Mesendoderm (in vitro differentiated cells): ENCODE measurements around the gene IL20RA.

ENCODE experiments used
- DNase-seq: peaks from one replicate; pipeline ENCODE4 v3.0.0; 2013
- H2AK5ac ChIP-seq: 2 replicates; pipeline ENCODE4 v1.6.1; 2013; ENCODE audit warnings: low read length, inconsistent platforms
- H2BK120ac ChIP-seq: 2 replicates; pipeline ENCODE4 v1.6.1; 2013; ENCODE audit warnings: low read depth, mild to moderate bottlenecking, low read length, moderate library complexity, mixed read lengths
- H2BK15ac ChIP-seq: replicated peaks from 2 replicates; pipeline ENCODE4 v1.6.1; 2013; ENCODE audit warnings: low read depth, mild to moderate bottlenecking, moderate library complexity
- H2BK5ac ChIP-seq: 2 replicates; pipeline ENCODE4 v1.6.1; 2013; ENCODE audit warnings: low read length, inconsistent platforms
- H3K18ac ChIP-seq: 2 replicates; pipeline ENCODE4 v1.6.1; 2013; ENCODE audit warnings: mild to moderate bottlenecking, low read length, mixed read lengths
- H3K23ac ChIP-seq: one replicate; pipeline ENCODE4 v1.6.1; 2013; ENCODE audit warnings: low read length
- H3K27ac ChIP-seq: 2 replicates; pipeline ENCODE4 v1.5.1; 2013; ENCODE audit warnings: low read depth, mild to moderate bottlenecking, inconsistent platforms, low read length, moderate library complexity
- H3K27me3 ChIP-seq: 2 replicates; pipeline ENCODE4 v1.6.1; 2013; ENCODE audit warnings: low read length, control low read depth, mild to moderate bottlenecking, inconsistent platforms; ENCODE audit not compliant: insufficient read depth, poor library complexity
- H3K36me3 ChIP-seq: 2 replicates; pipeline ENCODE4 v1.6.1; 2013; ENCODE audit warnings: low read length, inconsistent platforms; ENCODE audit not compliant: control insufficient read depth, insufficient read depth
- H3K4ac ChIP-seq: one replicate; pipeline ENCODE4 v1.6.1; 2013; ENCODE audit warnings: low read depth, mild to moderate bottlenecking, low read length, moderate library complexity
- H3K4me1 ChIP-seq: 2 replicates; pipeline ENCODE4 v1.6.1; 2013; ENCODE audit warnings: low read depth, low read length, inconsistent platforms; ENCODE audit not compliant: control insufficient read depth
- H3K4me2 ChIP-seq: 2 replicates; pipeline ENCODE4 v1.6.1; 2013; ENCODE audit warnings: low read length
- H3K4me3 ChIP-seq: 2 replicates; pipeline ENCODE4 v1.5.1; 2013; ENCODE audit warnings: mild to moderate bottlenecking, low read length
- H3K56ac ChIP-seq: one replicate; pipeline ENCODE4 v1.6.1; 2013; ENCODE audit warnings: low read length
- H3K79me1 ChIP-seq: 2 replicates; pipeline ENCODE4 v1.6.1; 2013; ENCODE audit warnings: low read length, inconsistent platforms
- H3K79me2 ChIP-seq: 2 replicates; pipeline ENCODE4 v1.6.1; 2013; ENCODE audit warnings: mild to moderate bottlenecking, low read length; ENCODE audit not compliant: control insufficient read depth, insufficient read depth
- H3K9ac ChIP-seq: 2 replicates; pipeline ENCODE4 v1.6.1; 2013; ENCODE audit warnings: low read length, inconsistent platforms
- H4K5ac ChIP-seq: one replicate; pipeline ENCODE4 v1.6.1; 2013; ENCODE audit warnings: low read length
- H4K8ac ChIP-seq: one replicate; pipeline ENCODE4 v1.6.1; 2013; ENCODE audit warnings: low read depth, mild to moderate bottlenecking, control low read depth, low read length, moderate library complexity
- WGBS: extraction: QIAGEN DNeasy Blood & Tissue Kit; methylation state at CpG from one replicate; pipeline ENCODE4 v1.1.7; 2013; ENCODE audit warnings: low lambda C conversion rate, missing lambda C conversion rate; ENCODE audit not compliant: insufficient coverage; ENCODE audit errors: extremely low coverage; 5-methylcytosine and 5-hydroxymethylcytosine counted together

IL20RA gene

DNA sequence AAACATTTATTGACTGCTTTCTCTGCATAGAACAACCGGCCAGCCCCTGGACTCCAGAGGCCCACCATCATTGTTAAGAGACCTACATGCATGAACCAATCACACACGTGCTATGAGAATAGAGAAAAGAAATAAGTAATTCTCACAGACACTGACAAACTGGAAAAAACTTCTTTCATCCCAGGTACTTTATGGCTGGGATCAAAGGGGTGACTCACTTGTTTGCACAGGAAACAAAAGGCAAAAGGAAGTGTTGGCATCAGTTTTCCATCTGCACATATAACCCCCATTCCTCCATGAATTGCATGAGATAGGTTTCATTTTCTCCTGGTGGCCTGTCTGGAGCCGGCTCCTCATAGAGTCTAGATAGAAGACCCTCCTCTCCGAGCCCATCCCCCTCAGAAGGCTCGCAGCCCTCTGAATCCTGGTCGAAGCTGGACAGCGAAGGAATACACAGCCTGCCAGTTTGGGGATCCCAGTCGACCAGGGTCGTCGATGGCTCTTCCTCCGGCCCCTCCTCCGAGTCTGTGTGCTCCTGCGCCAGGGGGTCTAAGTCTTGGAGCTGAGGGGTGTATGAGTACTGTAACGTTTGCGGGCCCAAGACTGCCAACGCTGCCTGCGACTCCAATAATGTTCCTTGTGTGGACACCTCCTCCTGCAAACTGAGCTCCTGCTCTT is 43.3 kb downstream of the IL20RA start:
- H3K4me3 ChIP-seq = no peak overlapping the region
- H3K4me2 ChIP-seq = no peak overlapping the region
- peak; percentile 26 for DNase-seq
- no peak overlapping the region for H3K4ac ChIP-seq
- H4K8ac ChIP-seq = no peak overlapping the region
- H3K23ac ChIP-seq = no peak overlapping the region
- H3K27me3 ChIP-seq = no peaks in the 10 kb centered on the region
- H4K5ac ChIP-seq = no peak overlapping the region
- H3K4me1 ChIP-seq = peaks cover 3% of the 10 kb centered on the region
- no CpG with 5 or more reads among the region's 17 CpGs for WGBS
- H3K79me1 ChIP-seq = no peaks in the 10 kb centered on the region
- no peak overlapping the region for H2BK15ac ChIP-seq
- no peak overlapping the region for H3K18ac ChIP-seq
- no peaks in the 10 kb centered on the region for H3K79me2 ChIP-seq
- H2BK120ac ChIP-seq = no peak overlapping the region
- H2BK5ac ChIP-seq = no peak overlapping the region
- no peaks in the 10 kb centered on the region for H3K36me3 ChIP-seq
- H3K56ac ChIP-seq = peak overlapping the region; percentile 29
- H3K27ac ChIP-seq = no peak overlapping the region
- H3K9ac ChIP-seq = no peak overlapping the region
- H2AK5ac ChIP-seq = no peak overlapping the region

DNA sequence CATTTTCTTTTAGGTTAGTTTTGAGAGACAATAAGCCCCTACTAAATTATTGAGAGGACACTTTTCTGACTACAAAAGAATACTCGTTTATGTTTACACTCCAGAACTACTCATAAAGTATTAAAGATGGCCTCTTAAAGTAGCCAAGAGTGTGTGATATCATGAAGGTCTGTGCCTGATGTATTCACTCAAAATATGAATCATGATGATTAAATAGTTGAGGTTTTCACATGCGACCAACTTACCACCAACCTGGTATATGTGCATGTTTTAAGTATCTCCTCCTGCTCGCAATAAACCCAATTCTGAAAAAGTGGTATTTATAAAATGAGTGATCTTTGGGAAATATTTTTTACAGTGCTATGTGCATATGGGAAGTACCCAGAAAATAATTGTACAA is 43.9 kb downstream of the IL20RA start:
- no peak overlapping the region for H3K18ac ChIP-seq
- H3K36me3 ChIP-seq = no peaks in the 10 kb centered on the region
- no peak overlapping the region for H3K23ac ChIP-seq
- no peak overlapping the region for H2AK5ac ChIP-seq
- no peak overlapping the region for H3K27ac ChIP-seq
- no peak overlapping the region for H3K4ac ChIP-seq
- no peak overlapping the region for H4K8ac ChIP-seq
- no peak overlapping the region for H2BK120ac ChIP-seq
- H2BK15ac ChIP-seq = no peak overlapping the region
- H4K5ac ChIP-seq = no peak overlapping the region
- no CpG with 5 or more reads among the region's 3 CpGs for WGBS
- peaks cover 3% of the 10 kb centered on the region for H3K4me1 ChIP-seq
- H2BK5ac ChIP-seq = no peak overlapping the region
- no peak for DNase-seq
- H3K4me2 ChIP-seq = no peak overlapping the region
- H3K56ac ChIP-seq = no peak overlapping the region
- H3K9ac ChIP-seq = no peak overlapping the region
- H3K4me3 ChIP-seq = no peak overlapping the region
- no peaks in the 10 kb centered on the region for H3K79me1 ChIP-seq
- H3K27me3 ChIP-seq = no peaks in the 10 kb centered on the region
- H3K79me2 ChIP-seq = no peaks in the 10 kb centered on the region

DNA sequence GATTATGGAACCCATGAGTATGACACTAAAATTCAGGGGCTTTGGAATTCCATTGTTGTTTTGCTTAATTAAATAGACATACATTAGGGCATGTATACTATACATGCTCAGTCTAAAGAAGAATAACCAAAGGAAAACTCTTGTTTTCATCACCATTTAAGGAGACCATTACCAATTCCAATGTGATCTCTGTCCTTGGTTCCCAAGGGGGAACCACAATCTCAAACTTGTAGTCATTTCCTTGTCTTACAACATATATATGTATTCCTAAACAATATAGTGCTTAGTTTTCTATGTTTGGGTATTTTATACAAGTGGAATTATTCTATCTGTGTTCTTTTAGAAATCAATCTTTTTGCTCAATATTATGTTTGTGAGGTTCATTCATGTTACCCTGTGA is 49.2 kb downstream of the IL20RA start:
- Histone ChIP-seq H2BK120ac (no peak overlapping the region), H3K4ac (no peak overlapping the region), H3K4me1 (peaks cover 4% of the 10 kb centered on the region), H3K79me1 (no peaks in the 10 kb centered on the region), H2BK5ac (no peak overlapping the region), H3K27me3 (no peaks in the 10 kb centered on the region), H3K27ac (no peak overlapping the region), H2AK5ac (no peak overlapping the region), H3K23ac (no peak overlapping the region), H2BK15ac (no peak overlapping the region), H3K4me2 (no peak overlapping the region), H3K79me2 (no peaks in the 10 kb centered on the region), H3K36me3 (no peaks in the 10 kb centered on the region), H3K56ac (no peak overlapping the region), H3K18ac (no peak overlapping the region), H4K8ac (no peak overlapping the region), H3K4me3 (no peak overlapping the region), H3K9ac (no peak overlapping the region), H4K5ac (no peak overlapping the region)
- DNase-seq = no peak

DNA sequence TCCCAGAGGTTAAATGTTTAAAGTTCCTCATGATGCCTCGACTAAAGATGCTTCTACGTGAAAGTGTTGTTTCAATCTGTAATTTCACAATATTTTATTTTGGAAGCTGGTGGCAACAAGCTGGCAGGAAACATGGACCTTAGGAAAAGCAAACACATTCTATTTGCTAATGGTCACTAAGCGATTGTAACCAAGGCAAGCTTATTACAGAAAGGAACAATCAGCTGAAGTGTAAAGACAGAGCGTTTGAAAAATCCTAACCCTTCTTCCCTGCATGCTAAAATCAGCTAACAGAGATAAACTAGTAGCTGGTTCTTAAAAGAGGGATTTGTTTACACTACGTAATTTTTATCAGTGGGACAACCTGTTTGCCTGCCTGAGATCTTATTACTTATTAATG is 50.0 kb downstream of the IL20RA start:
- Histone ChIP-seq H4K8ac (no peak overlapping the region), H3K4me3 (no peak overlapping the region), H3K4me2 (no peak overlapping the region), H3K56ac (no peak overlapping the region), H2AK5ac (no peak overlapping the region), H3K27me3 (no peaks in the 10 kb centered on the region), H2BK120ac (no peak overlapping the region), H3K36me3 (no peaks in the 10 kb centered on the region), H3K23ac (no peak overlapping the region), H3K18ac (no peak overlapping the region), H3K79me1 (no peaks in the 10 kb centered on the region), H2BK15ac (no peak overlapping the region), H3K27ac (no peak overlapping the region), H3K4me1 (peaks cover 4% of the 10 kb centered on the region), H3K79me2 (no peaks in the 10 kb centered on the region), H4K5ac (no peak overlapping the region), H2BK5ac (no peak overlapping the region), H3K4ac (no peak overlapping the region), H3K9ac (no peak overlapping the region)
- WGBS = no CpG with 5 or more reads among the region's 5 CpGs
- DNase-seq = peak; percentile 42

DNA sequence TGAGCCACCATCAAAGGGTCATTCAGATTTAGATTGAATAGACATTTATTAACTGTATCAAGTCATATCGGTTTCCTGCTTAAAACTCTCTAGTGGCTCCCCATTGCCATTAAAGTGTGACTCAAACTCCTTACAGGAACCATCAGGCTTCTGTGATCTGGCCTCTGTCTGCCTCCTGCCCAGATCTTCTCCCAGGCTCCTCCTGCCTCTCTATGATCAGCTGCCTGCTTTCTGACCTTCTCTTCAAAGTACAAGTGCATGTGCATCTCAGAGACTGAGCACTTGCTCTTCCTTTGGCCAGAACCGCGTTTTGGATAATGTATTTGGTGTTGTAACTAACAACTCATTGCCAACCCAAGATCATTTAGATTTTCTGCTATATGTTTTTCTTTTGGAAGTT is 52.7 kb downstream of the IL20RA start:
- Histone ChIP-seq H3K27me3 (no peaks in the 10 kb centered on the region), H3K9ac (no peak overlapping the region), H2BK120ac (no peak overlapping the region), H3K27ac (no peak overlapping the region), H3K23ac (no peak overlapping the region), H2BK5ac (no peak overlapping the region), H2AK5ac (no peak overlapping the region), H4K8ac (no peak overlapping the region), H3K18ac (no peak overlapping the region), H3K79me2 (no peaks in the 10 kb centered on the region), H3K79me1 (no peaks in the 10 kb centered on the region), H3K4me1 (peaks cover 4% of the 10 kb centered on the region), H2BK15ac (no peak overlapping the region), H4K5ac (no peak overlapping the region), H3K4me3 (no peak overlapping the region), H3K4me2 (no peak overlapping the region), H3K36me3 (no peaks in the 10 kb centered on the region), H3K4ac (no peak overlapping the region), H3K56ac (no peak overlapping the region)
- WGBS = no CpG with 5 or more reads among the region's 3 CpGs
- no peak for DNase-seq

DNA sequence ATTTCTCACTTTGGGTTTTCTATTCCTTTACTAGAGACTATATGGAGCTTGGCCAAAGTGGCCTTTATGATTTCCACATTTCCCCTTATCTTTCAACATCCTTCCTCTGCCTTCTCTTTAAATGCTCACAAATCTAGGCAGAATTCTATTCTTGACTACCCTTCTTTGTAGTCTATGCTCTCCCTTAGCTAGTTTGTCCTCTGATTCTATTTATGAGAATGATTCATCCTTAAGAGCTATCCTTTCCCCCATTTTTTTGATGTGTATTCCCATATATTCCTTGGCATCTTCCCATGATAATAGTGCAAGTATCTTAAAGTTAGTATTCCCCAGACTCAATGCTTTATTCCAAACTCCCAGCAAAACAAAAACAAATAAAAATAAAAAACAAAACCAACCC is 53.1 kb downstream of the IL20RA start:
- Histone ChIP-seq H3K56ac (no peak overlapping the region), H3K4ac (no peak overlapping the region), H3K4me1 (peaks cover 4% of the 10 kb centered on the region), H2BK5ac (no peak overlapping the region), H4K5ac (no peak overlapping the region), H3K4me2 (no peak overlapping the region), H3K79me1 (no peaks in the 10 kb centered on the region), H2BK120ac (no peak overlapping the region), H3K23ac (no peak overlapping the region), H2BK15ac (peak overlapping the region; percentile 85), H3K36me3 (no peaks in the 10 kb centered on the region), H3K27me3 (no peaks in the 10 kb centered on the region), H2AK5ac (no peak overlapping the region), H3K9ac (no peak overlapping the region), H3K18ac (no peak overlapping the region), H3K79me2 (no peaks in the 10 kb centered on the region), H4K8ac (no peak overlapping the region), H3K4me3 (no peak overlapping the region), H3K27ac (no peak overlapping the region)
- DNase-seq = no peak
